ENCODE measurements around the gene STAU1.

DNA sequence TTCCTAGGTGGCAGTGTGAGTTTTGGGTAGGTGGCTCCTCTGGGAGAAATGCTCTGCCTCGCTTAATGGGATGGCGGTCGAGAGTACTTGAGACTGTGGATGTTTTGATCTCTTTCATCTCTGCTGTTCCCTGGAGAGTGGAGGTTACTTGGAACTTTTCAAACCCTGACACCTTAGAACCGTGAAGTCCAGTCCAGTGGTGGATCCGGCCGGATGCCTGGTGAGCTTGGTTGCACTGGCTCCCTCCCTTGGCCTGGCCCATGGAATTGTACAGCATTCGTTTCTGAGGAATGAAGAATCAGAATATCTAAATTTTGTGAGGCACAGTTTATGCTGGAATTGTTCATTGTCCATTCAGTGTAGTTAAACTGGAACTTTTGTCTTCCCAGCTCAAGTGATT lies 91.0 kb downstream of the STAU1 start:
- TF ChIP-seq GATA2 (IDR thresholded peaks at IDR 0.05; ENCODE audit: low read depth, low read length) = no peak
- TF ChIP-seq GATA3 (IDR thresholded peaks at IDR 0.05; ENCODE audit: low read depth, low read length) = no peak

Measured in SH-SY5Y (cell line).